SJCRH30 (cell line): ENCODE measurements around the gene WWC2. TPM values are rescaled to one million over a fixed set of nuclear protein-coding genes. Genes with fewer than 3 reads are reported as not detected.

Experiments
- DNase-seq, 2 experiments: peaks; one replicate each; pipeline ENCODE4 v3.0.0-alpha.2; 2015 to 2020
- H3K27ac ChIP-seq: fragments of 250-450 bp; sonication (Bioruptor Pico); 2 replicates; pipeline ENCODE4 v1.5.1; 2020; ENCODE audit warnings: mild to moderate bottlenecking, moderate library complexity
- H3K27me3 ChIP-seq: fragments of 250-450 bp; sonication (Bioruptor Pico); 2 replicates; pipeline ENCODE4 v1.5.1; 2020; ENCODE audit warnings: mild to moderate bottlenecking, moderate library complexity
- H3K36me3 ChIP-seq: fragments of 250-450 bp; sonication (Bioruptor Pico); 2 replicates; pipeline ENCODE4 v1.5.1; 2020; ENCODE audit warnings: mild to moderate bottlenecking, moderate library complexity
- H3K4me1 ChIP-seq: fragments of 250-450 bp; sonication (Bioruptor Pico); 2 replicates; pipeline ENCODE4 v1.5.1; 2020; ENCODE audit warnings: mild to moderate bottlenecking, moderate library complexity
- H3K4me3 ChIP-seq: fragments of 250-450 bp; sonication (Bioruptor Pico); 2 replicates; pipeline ENCODE4 v1.5.1; 2020; ENCODE audit warnings: mild to moderate bottlenecking, moderate library complexity
- H3K9me3 ChIP-seq: fragments of 250-450 bp; sonication (Bioruptor Pico); replicated peaks from 2 replicates; pipeline ENCODE4 v1.5.1; 2020; ENCODE audit warnings: mild to moderate bottlenecking, moderate library complexity
- total RNA-seq: library from RNA; depleted of rRNA; stranded (reverse); fragments of >200 nt; shearing (Covaris generic); gene quantifications from 2 replicates; pipeline ENCODE4 v1.2.3, GENCODE V29; 2014

The WWC2 gene
- total RNA-seq, 1 experiment from 2014 or later, result 23.7 TPM

- no peak overlapping the region for H3K27ac ChIP-seq
- no peaks in the 10 kb centered on the region for H3K27me3 ChIP-seq
- no peak overlapping the region for H3K4me3 ChIP-seq
- no peak for DNase-seq
- no peaks in the 10 kb centered on the region for H3K4me1 ChIP-seq
- no peaks in the 10 kb centered on the region for H3K9me3 ChIP-seq
- peaks cover 4% of the 10 kb centered on the region; the same call in 1 of the 2 replicates for H3K36me3 ChIP-seq
These were observed 151.8 kb downstream of the WWC2 start for GRCh38 chr4:183250831-183251230.

GRCh38 chr4:183252959-183253358 is 153.9 kb downstream of the WWC2 start:
- DNase-seq, result no peak
- Histone ChIP-seq H3K4me1 (no peaks in the 10 kb centered on the region), H3K9me3 (no peaks in the 10 kb centered on the region), H3K27ac (no peak overlapping the region), H3K27me3 (no peaks in the 10 kb centered on the region), H3K36me3 (no peaks in the 10 kb centered on the region), H3K4me3 (no peak overlapping the region)

DNA sequence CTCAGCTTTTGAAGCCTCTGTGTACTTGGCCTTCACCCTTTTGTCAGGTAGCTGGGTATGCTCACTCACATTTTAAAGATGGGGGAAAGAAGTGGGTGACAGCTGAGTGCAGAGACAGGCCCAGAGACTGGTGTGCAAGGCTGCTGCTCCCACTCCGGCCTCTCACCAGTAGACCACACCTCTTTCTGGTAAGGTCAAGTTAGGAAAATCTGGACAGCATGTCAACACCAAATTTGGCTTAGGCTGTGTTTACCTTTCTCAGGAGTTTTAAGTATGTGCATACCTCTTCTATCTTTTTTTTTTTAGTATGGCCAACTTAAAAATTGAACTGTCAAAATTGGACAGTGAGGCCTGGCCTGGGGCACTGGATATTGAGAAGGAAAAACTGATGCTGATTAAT is 154.4 kb downstream of the WWC2 start:
- no peaks in the 10 kb centered on the region for H3K36me3 ChIP-seq
- H3K9me3 ChIP-seq, result no peaks in the 10 kb centered on the region
- no peaks in the 10 kb centered on the region for H3K4me1 ChIP-seq
- no peak overlapping the region for H3K27ac ChIP-seq
- H3K27me3 ChIP-seq, result no peaks in the 10 kb centered on the region
- no peak for DNase-seq
- no peak overlapping the region for H3K4me3 ChIP-seq

DNA sequence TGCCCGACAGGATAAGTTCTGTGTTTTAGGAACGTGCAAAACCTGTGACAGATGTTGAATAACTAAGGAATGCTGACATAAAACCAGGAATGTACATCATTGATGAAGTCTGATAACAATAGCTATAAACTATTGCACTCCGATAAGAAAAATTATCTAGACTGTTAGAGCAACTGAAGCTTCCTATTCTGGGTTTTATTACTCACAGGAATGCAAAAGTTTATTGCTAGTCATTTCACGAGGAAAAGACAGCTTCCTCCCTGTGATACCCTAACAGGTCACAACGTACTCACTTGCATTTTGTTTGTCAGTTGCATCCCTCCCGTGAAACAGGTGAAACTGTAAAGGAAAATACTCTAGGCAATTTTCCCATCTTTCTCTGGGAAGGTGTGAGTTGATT is 155.1 kb downstream of the WWC2 start:
- Histone ChIP-seq H3K27ac (no peak overlapping the region), H3K4me1 (no peaks in the 10 kb centered on the region), H3K36me3 (no peaks in the 10 kb centered on the region), H3K27me3 (no peaks in the 10 kb centered on the region), H3K4me3 (no peak overlapping the region), H3K9me3 (no peaks in the 10 kb centered on the region)
- DNase-seq, result no peak

- H3K4me3 ChIP-seq, result no peak overlapping the region
- no peaks in the 10 kb centered on the region for H3K4me1 ChIP-seq
- no peaks in the 10 kb centered on the region for H3K9me3 ChIP-seq
- no peaks in the 10 kb centered on the region for H3K36me3 ChIP-seq
- H3K27ac ChIP-seq, result no peak overlapping the region
- DNase-seq, result no peak
- H3K27me3 ChIP-seq, result no peaks in the 10 kb centered on the region
These were observed 156.4 kb downstream of the WWC2 start for GRCh38 chr4:183255487-183255886.

DNA sequence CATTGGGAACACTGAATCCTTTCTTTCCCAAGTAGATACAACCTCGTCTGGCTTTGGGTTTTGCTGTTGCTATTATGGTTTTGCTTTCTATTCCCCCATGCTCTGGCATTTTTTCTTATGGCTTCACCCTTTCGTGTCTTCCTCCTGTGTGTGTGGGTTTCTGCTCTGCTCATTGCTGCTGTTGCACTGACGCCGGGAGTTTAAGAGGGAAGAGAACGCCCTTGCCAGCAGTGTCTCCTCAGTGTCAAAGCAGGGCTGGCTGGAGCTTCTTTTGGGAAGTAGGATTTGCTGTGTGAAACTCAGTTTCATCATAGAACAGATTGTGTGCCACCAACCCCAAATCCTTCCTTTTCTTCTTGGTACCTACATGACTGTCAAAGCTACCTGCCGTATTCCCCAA is 157.3 kb downstream of the WWC2 start:
- no peak overlapping the region for H3K4me3 ChIP-seq

DNA sequence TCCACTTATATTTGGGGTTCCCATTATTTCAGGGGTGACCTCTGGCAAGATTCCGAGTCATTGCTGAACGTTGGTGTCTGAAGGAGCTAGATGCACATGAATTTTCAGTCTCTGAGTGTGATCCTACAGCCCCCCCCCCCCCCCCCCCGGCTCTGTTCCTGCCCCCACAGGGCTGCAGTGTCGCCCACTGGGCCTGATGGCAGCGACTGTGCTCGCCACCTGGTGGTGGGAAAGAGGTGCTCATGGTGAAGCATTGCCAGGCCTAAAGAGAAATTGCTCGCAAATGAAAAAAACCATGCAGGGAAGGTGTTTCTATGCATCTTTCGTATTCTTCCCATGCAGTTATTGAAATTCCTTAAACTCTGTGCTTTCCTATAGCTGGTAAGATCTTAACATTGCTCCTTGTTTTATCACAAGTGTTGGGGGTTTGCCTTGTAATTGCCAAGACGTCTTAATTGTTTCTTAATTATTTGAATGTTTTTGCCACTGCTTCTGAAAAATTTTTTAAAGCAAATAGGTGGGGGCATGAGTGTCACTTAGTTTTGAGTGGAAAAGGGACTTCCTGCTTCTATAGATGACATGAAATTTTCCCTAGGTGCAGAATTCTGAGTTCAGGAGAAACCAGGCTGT is 157.8 kb downstream of the WWC2 start:
- H3K4me3 ChIP-seq, result no peak overlapping the region
- no peaks in the 10 kb centered on the region for H3K27me3 ChIP-seq
- DNase-seq, result peak; percentile 37 to 62
- H3K9me3 ChIP-seq, result no peaks in the 10 kb centered on the region
- no peak overlapping the region for H3K27ac ChIP-seq
- peaks cover 7% of the 10 kb centered on the region; the same call in 1 of the 2 replicates for H3K36me3 ChIP-seq
- no peaks in the 10 kb centered on the region for H3K4me1 ChIP-seq

More for the DNA sequence above, 157.3 kb downstream of the WWC2 start:
- Histone ChIP-seq H3K27me3 (no peaks in the 10 kb centered on the region), H3K27ac (no peak overlapping the region), H3K9me3 (no peaks in the 10 kb centered on the region), H3K4me1 (no peaks in the 10 kb centered on the region), H3K36me3 (peaks cover 3% of the 10 kb centered on the region; the same call in 1 of the 2 replicates)
- DNase-seq, result no peak

- peaks cover 7% of the 10 kb centered on the region; the same call in 1 of the 2 replicates for H3K36me3 ChIP-seq
- no peak overlapping the region for H3K4me3 ChIP-seq
- H3K27me3 ChIP-seq, result no peaks in the 10 kb centered on the region
- H3K4me1 ChIP-seq, result no peaks in the 10 kb centered on the region
- H3K27ac ChIP-seq, result no peak overlapping the region
- no peaks in the 10 kb centered on the region for H3K9me3 ChIP-seq
- DNase-seq, result no peak
These were observed 158.8 kb downstream of the WWC2 start for GRCh38 chr4:183257808-183258207.

GRCh38 chr4:183260491-183261151 is 161.6 kb downstream of the WWC2 start:
- no peaks in the 10 kb centered on the region for H3K4me1 ChIP-seq
- no peak overlapping the region for H3K4me3 ChIP-seq
- H3K36me3 ChIP-seq, result peaks cover 7% of the 10 kb centered on the region; the same call in 1 of the 2 replicates
- H3K27me3 ChIP-seq, result no peaks in the 10 kb centered on the region
- H3K27ac ChIP-seq, result no peak overlapping the region
- no peaks in the 10 kb centered on the region for H3K9me3 ChIP-seq
- no peak for DNase-seq

GRCh38 chr4:183261953-183262775 is 163.1 kb downstream of the WWC2 start:
- peaks cover 12% of the 10 kb centered on the region; the same call in 1 of the 2 replicates for H3K36me3 ChIP-seq
- H3K4me3 ChIP-seq, result no peak overlapping the region
- no peaks in the 10 kb centered on the region for H3K4me1 ChIP-seq
- no peaks in the 10 kb centered on the region for H3K9me3 ChIP-seq
- no peak overlapping the region for H3K27ac ChIP-seq
- peak; percentile 58 to 82 for DNase-seq
- H3K27me3 ChIP-seq, result no peaks in the 10 kb centered on the region

DNA sequence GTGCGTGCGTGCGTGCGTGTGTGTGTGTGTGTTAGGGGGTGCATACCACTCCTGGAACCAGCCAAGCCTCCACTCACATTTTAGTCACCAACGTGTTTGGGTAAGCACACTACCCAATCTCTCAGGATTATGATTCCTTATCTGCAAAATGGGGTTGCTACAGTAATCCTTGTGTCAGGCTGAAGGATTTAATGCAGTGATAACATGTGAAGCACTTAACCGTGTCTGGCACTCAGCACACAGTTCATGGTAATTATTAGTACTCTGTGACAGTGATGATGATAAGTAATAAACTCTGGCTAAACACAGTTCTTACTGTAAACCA is 163.7 kb downstream of the WWC2 start:
- no peak overlapping the region for H3K27ac ChIP-seq

DNA sequence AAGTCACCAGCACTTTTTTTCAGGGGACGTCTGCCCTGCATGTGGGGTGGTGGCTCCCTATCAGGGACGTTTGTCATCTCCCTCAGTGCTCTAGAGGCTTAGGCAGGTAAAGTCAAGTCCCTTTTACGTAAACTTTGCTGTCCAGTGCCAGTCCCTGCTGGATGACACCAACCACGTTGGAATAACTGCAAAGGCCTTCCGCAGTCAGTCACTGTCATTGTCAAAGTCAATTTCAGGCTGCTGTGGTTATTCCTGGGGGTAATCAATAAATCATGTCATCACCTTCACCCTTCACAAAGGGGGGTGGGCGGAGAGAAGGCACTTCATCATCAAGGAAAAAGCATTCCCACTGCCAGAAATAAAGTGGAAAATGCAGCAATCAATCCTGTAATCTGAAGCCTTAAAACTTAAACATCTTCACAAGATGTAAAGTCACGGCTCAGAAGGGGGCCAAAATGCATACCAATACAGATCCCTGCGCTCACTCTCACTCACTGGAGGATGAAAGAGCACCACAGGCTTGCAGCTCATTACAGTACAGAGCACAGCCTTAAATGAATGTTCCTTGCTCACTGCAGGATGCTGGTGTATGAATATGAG is 164.8 kb downstream of the WWC2 start:
- Histone ChIP-seq H3K4me3 (no peak overlapping the region), H3K27me3 (no peaks in the 10 kb centered on the region), H3K36me3 (peaks cover 12% of the 10 kb centered on the region; the same call in 1 of the 2 replicates), H3K4me1 (no peaks in the 10 kb centered on the region), H3K9me3 (no peaks in the 10 kb centered on the region), H3K27ac (no peak overlapping the region)
- DNase-seq, result no peak

More for the DNA sequence above, 163.7 kb downstream of the WWC2 start:
- Histone ChIP-seq H3K36me3 (peaks cover 12% of the 10 kb centered on the region; the same call in 1 of the 2 replicates), H3K4me1 (no peaks in the 10 kb centered on the region), H3K9me3 (no peaks in the 10 kb centered on the region), H3K27me3 (no peaks in the 10 kb centered on the region), H3K4me3 (no peak overlapping the region)
- DNase-seq, result no peak

DNA sequence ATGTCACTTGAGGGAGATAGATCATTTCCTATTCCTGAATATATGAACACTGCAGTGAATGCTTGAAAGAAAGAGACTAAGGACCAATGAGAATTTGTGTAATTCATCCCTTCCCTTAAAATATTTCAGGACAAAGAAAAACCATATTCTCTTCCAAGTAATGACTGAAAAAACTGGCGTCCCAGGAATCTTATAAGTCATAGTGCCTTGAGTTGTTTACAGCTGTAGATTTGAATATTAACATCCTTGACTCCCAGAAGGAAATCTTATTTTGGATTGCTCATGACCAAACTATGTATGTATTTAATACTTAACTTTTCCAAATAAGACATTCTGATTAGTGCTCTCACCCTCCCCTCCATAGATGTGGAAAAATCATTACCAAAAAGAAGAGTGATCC is 165.6 kb downstream of the WWC2 start:
- Histone ChIP-seq H3K9me3 (no peaks in the 10 kb centered on the region), H3K36me3 (peaks cover 12% of the 10 kb centered on the region; the same call in 1 of the 2 replicates), H3K4me1 (no peaks in the 10 kb centered on the region), H3K27me3 (no peaks in the 10 kb centered on the region), H3K4me3 (no peak overlapping the region), H3K27ac (no peak overlapping the region)
- DNase-seq, result no peak

- DNase-seq, result no peak
- peaks cover 9% of the 10 kb centered on the region; the same call in 1 of the 2 replicates for H3K36me3 ChIP-seq
These were observed 167.3 kb downstream of the WWC2 start for GRCh38 chr4:183266371-183266770.

GRCh38 chr4:183268556-183268955 is 169.5 kb downstream of the WWC2 start:
- Histone ChIP-seq H3K9me3 (no peaks in the 10 kb centered on the region), H3K27ac (no peak overlapping the region), H3K27me3 (no peaks in the 10 kb centered on the region), H3K4me3 (no peak overlapping the region), H3K36me3 (peaks cover 11% of the 10 kb centered on the region), H3K4me1 (no peaks in the 10 kb centered on the region)
- DNase-seq, result no peak

More at GRCh38 chr4:183266371-183266770, 167.3 kb downstream of the WWC2 start:
- no peaks in the 10 kb centered on the region for H3K27me3 ChIP-seq
- H3K4me1 ChIP-seq, result no peaks in the 10 kb centered on the region
- H3K4me3 ChIP-seq, result no peak overlapping the region
- no peaks in the 10 kb centered on the region for H3K9me3 ChIP-seq
- H3K27ac ChIP-seq, result no peak overlapping the region
